ENCODE data around the gene DNAJC27. TPM values are rescaled to one million over a fixed set of nuclear protein-coding genes. Genes with fewer than 3 reads are reported as not detected.

DNAJC27 gene
- total RNA-seq, 1 experiment from 2014 or later = 5.1 TPM

GRCh38 chr2:24959761-24960160 is 12.0 kb downstream of the DNAJC27 start:
- Histone ChIP-seq H3K23ac (ENCODE audit: insufficient read length, low read depth, low read length) (no peak overlapping the region), H3K79me1 (ENCODE audit: insufficient read depth, low read depth, low read length, poor library complexity, severe bottlenecking) (no peaks in the 10 kb centered on the region), H3K14ac (ENCODE audit: insufficient read depth, low read length) (no peak overlapping the region), H3K4ac (ENCODE audit: low read depth, low read length) (no peak overlapping the region), H4K8ac (replicated peaks; ENCODE audit: insufficient read length, low read depth, low read length) (no peak overlapping the region), H2BK12ac (ENCODE audit: insufficient read length, low read depth, low read length) (no peak overlapping the region), H3K18ac (ENCODE audit: insufficient read length, low read depth, low read length) (no peak overlapping the region), H2AK5ac (ENCODE audit: insufficient read length, low read length) (no peak overlapping the region), H3K4me1 (ENCODE audit: insufficient read depth, low read length) (no peaks in the 10 kb centered on the region), H2BK120ac (ENCODE audit: low read depth, low read length, poor library complexity, severe bottlenecking) (no peak overlapping the region), H3K9ac (ENCODE audit: extremely low read depth, insufficient read length, low read length) (no peak overlapping the region), H4K20me1 (ENCODE audit: control insufficient read depth, insufficient read depth, insufficient read length) (no peaks in the 10 kb centered on the region), H2BK20ac (ENCODE audit: low read depth, low read length, poor library complexity, severe bottlenecking) (no peak overlapping the region), H3K23me2 (ENCODE audit: insufficient read length, low read depth, low read length, poor library complexity, severe bottlenecking) (no peaks in the 10 kb centered on the region), H3T11ph (ENCODE audit: low read length) (no peak overlapping the region), H3K9me3 (ENCODE audit: control insufficient read depth, low read depth, low read length) (no peaks in the 10 kb centered on the region), H2AFZ (ENCODE audit: low read length) (no peak overlapping the region), H3K4me2 (ENCODE audit: insufficient read depth, insufficient read length, low read length) (no peak overlapping the region), H2BK15ac (ENCODE audit: low read depth, low read length) (no peak overlapping the region), H3K27me3 (ENCODE audit: insufficient read depth, low read length) (no peaks in the 10 kb centered on the region), H2BK5ac (ENCODE audit: insufficient read length, low read length) (no peak overlapping the region), H4K91ac (ENCODE audit: insufficient read length, low read depth, low read length) (no peak overlapping the region), H3K79me2 (ENCODE audit: insufficient read depth, low read length) (no peaks in the 10 kb centered on the region), H3K56ac (ENCODE audit: insufficient read length, low read depth, low read length) (no peak overlapping the region), H4K5ac (ENCODE audit: insufficient read length, low read depth, low read length) (no peak overlapping the region), H3K27ac (ENCODE audit: insufficient read length, low read depth, low read length) (no peak overlapping the region)
- peaks cover 0 to 7% of the 10 kb centered on the region in 2 experiments; a peak in 2 of 5 replicates for H3K9me3 Mint-ChIP-seq
- H3K36me3 Mint-ChIP-seq (ENCODE audit: insufficient read depth in 1 of 3, low read depth in 3 of 3) = peaks cover 23 to 58% (median 57%) of the 10 kb centered on the region in 3 experiments
- H3K27ac Mint-ChIP-seq = 0 out of 7 replicates have a peak overlapping the region, but pooled peaks of 1 of the 3 experiments have one; percentile 13
- no peak overlapping the region for H3K4me3 Mint-ChIP-seq
- H3K4me1 Mint-ChIP-seq = peaks cover 0 to 4% of the 10 kb centered on the region in 2 experiments; a peak in 2 of 4 replicates
- DNase-seq = no peak
- no peaks in the 10 kb centered on the region for H3K27me3 Mint-ChIP-seq (ENCODE audit: low read depth)
- no peak for TF ChIP-seq CTCF (conservative IDR thresholded peaks at IDR 0.05)

All from H9 (cell line).